Renal cortical epithelial cell (primary cell): ENCODE data around the gene NEDD8. TPM values are rescaled to one million over a fixed set of nuclear protein-coding genes. Genes with fewer than 3 reads are reported as not detected.

Experiments used
- DNase-seq: peaks from one replicate; pipeline ENCODE4 v3.0.0-alpha.2; 2011; ENCODE audit warnings: low read depth
- total RNA-seq: library from RNA; depleted of rRNA; stranded (reverse); fragments of >200 nt; gene quantifications from 2 replicates; pipeline ENCODE4 v1.2.3, GENCODE V29; 2014

NEDD8 gene
- total RNA-seq, 1 donor from 2014 or later: 146 TPM

GRCh38 chr14:24179961-24180796 is 52.0 kb downstream of the NEDD8 start:
- peak; percentile 99 for DNase-seq

- no peak for DNase-seq
Observed at GRCh38 chr14:24179294-24179960, 52.7 kb downstream of the NEDD8 start.

- no peak for DNase-seq
Observed at GRCh38 chr14:24178399-24179178, 53.6 kb downstream of the NEDD8 start.

- no peak for DNase-seq
Observed at GRCh38 chr14:24177891-24178290, 54.3 kb downstream of the NEDD8 start.

GRCh38 chr14:24177041-24177825 is 54.9 kb downstream of the NEDD8 start:
- DNase-seq: no peak

- no peak for DNase-seq
Observed at GRCh38 chr14:24176599-24176998, 55.6 kb downstream of the NEDD8 start.

GRCh38 chr14:24172871-24173281 is 59.3 kb downstream of the NEDD8 start:
- no peak for DNase-seq

GRCh38 chr14:24172261-24172860 is 59.8 kb downstream of the NEDD8 start:
- no peak for DNase-seq

GRCh38 chr14:24171422-24172260 is 60.5 kb downstream of the NEDD8 start, which contains the start of gene REC8:
Gene REC8 (plus strand): TSS chr14:24172080. CDS start chr14:24172553, 473 bp downstream.
- peak; percentile 93 for DNase-seq

GRCh38 chr14:24167469-24168114 is 64.6 kb downstream of the NEDD8 start:
- DNase-seq: no peak

Other genes starting within 250 kb of the NEDD8 start
- gene DHRS4L2, start 243.4 kb downstream of the NEDD8 start, total RNA-seq: 8.3 and 9.4 TPM in 2 replicates
- 0.10 TPM in 1 of 2 replicates, not detected in the other for gene CARMIL3, start 180.4 kb downstream of the NEDD8 start, total RNA-seq
- gene CPNE6, start 160.8 kb downstream of the NEDD8 start, total RNA-seq: not detected in 2 replicates
- 18.5 and 28.0 TPM in 2 replicates for gene PCK2, start 138.1 kb downstream of the NEDD8 start, total RNA-seq
- gene DCAF11, start 117.6 kb downstream of the NEDD8 start, total RNA-seq: 73.8 and 112 TPM in 2 replicates
- gene NRL, start 117.4 kb downstream of the NEDD8 start, total RNA-seq: 1.6 and 2.4 TPM in 2 replicates
- gene FITM1, start 101.7 kb downstream of the NEDD8 start, total RNA-seq: 0.25 TPM in 1 of 2 replicates, not detected in the other
- 209 and 265 TPM in 2 replicates for gene PSME1, start 96.2 kb downstream of the NEDD8 start, total RNA-seq
- gene EMC9, start 90.8 kb downstream of the NEDD8 start, total RNA-seq: 10.1 and 20.7 TPM in 2 replicates
- gene PSME2, start 85.8 kb downstream of the NEDD8 start, total RNA-seq: 69.3 and 258 TPM in 2 replicates
- gene RNF31, start 84.9 kb downstream of the NEDD8 start, total RNA-seq: 52.1 and 52.6 TPM in 2 replicates
- gene IRF9, start 71.1 kb downstream of the NEDD8 start, total RNA-seq: 78.3 and 87.7 TPM in 2 replicates
- gene REC8, start 60.3 kb downstream of the NEDD8 start, total RNA-seq: 13.4 and 43.3 TPM in 2 replicates
- 47.4 and 76.0 TPM in 2 replicates for gene IPO4, start 43.6 kb downstream of the NEDD8 start, total RNA-seq
- 75.4 and 153 TPM in 2 replicates for gene TM9SF1, start 36.9 kb downstream of the NEDD8 start, total RNA-seq
- gene TSSK4, start 26.7 kb downstream of the NEDD8 start, total RNA-seq: 0.05 TPM in 1 of 2 replicates, not detected in the other
- 38.4 and 65.1 TPM in 2 replicates for gene CHMP4A, start 18.9 kb downstream of the NEDD8 start, total RNA-seq
- 10.0 and 10.2 TPM in 2 replicates for gene MDP1, start 16.3 kb downstream of the NEDD8 start, total RNA-seq
- gene GMPR2, start 562 bp upstream of the NEDD8 start, total RNA-seq: 96.7 and 106 TPM in 2 replicates
- 46.8 and 75.5 TPM in 2 replicates for gene TINF2, start 10.3 kb upstream of the NEDD8 start, total RNA-seq
- 0.45 and 1.6 TPM in 2 replicates for gene TGM1, start 30.8 kb upstream of the NEDD8 start, total RNA-seq
- gene RABGGTA, start 39.2 kb upstream of the NEDD8 start, total RNA-seq: 25.2 and 29.7 TPM in 2 replicates
- gene DHRS1, start 67.4 kb upstream of the NEDD8 start, total RNA-seq: 18.3 and 29.9 TPM in 2 replicates
- 23.2 and 32.3 TPM in 2 replicates for gene NOP9, start 67.5 kb upstream of the NEDD8 start, total RNA-seq
- 0.87 and 2.8 TPM in 2 replicates for gene CIDEB, start 75.6 kb upstream of the NEDD8 start, total RNA-seq
- 1.9 and 3.6 TPM in 2 replicates for gene LTB4R2, start 77.8 kb upstream of the NEDD8 start, total RNA-seq
- gene LTB4R, start 79.1 kb upstream of the NEDD8 start, total RNA-seq: 0.17 and 1.3 TPM in 2 replicates
- gene ADCY4, start 102.7 kb upstream of the NEDD8 start, total RNA-seq: 0.40 and 2.6 TPM in 2 replicates
- 1.8 and 9.7 TPM in 2 replicates for gene RIPK3, start 107.6 kb upstream of the NEDD8 start, total RNA-seq
- 5.6 and 6.7 TPM in 2 replicates for gene NFATC4, start 135.8 kb upstream of the NEDD8 start, total RNA-seq
- gene NYNRIN, start 166.6 kb upstream of the NEDD8 start, total RNA-seq: 2.4 and 4.3 TPM in 2 replicates
- gene CBLN3, start 197.3 kb upstream of the NEDD8 start, total RNA-seq: 0.52 and 1.2 TPM in 2 replicates
- 48.5 and 59.9 TPM in 2 replicates for gene KHNYN, start 197.6 kb upstream of the NEDD8 start, total RNA-seq
- 6.4 and 10.4 TPM in 2 replicates for gene SDR39U1, start 210.4 kb upstream of the NEDD8 start, total RNA-seq